T-helper 17 cell (primary cell): Measurements from ENCODE around the gene TANC2. TPM values are rescaled to one million over a fixed set of nuclear protein-coding genes. Genes with fewer than 3 reads are reported as not detected.

Source experiments
- ATAC-seq: fragments of 150-1000 bp; cut with Tn5 transposase; 2 replicates; pipeline ENCODE4 v1.10.0; 2021; ENCODE audit warnings: mild to moderate bottlenecking, moderate library complexity
- DNase-seq, 3 donors: peaks; one replicate each; pipeline versions ENCODE4 v3.0.0 to v3.0.0-alpha.2; 2020 to 2021
- H3K9me3 ChIP-seq: one replicate; pipeline ENCODE4 v1.7.0; 2013; ENCODE audit warnings: low read length, mild to moderate bottlenecking; ENCODE audit not compliant: control insufficient read depth, poor library complexity, severe bottlenecking
- H3K27ac Mint-ChIP-seq: one replicate; pipeline ENCODE4 v1.8.0; 2022; ENCODE audit warnings: mild to moderate bottlenecking, moderate library complexity, mixed read lengths
- H3K27me3 Mint-ChIP-seq: one replicate; pipeline ENCODE4 v1.8.0; 2022; ENCODE audit warnings: mixed read lengths
- H3K36me3 Mint-ChIP-seq: one replicate; pipeline ENCODE4 v1.8.0; 2022; ENCODE audit warnings: low read depth, mixed read lengths
- H3K4me1 Mint-ChIP-seq: one replicate; pipeline ENCODE4 v1.8.0; 2022; ENCODE audit warnings: mild to moderate bottlenecking, mixed read lengths
- H3K4me3 Mint-ChIP-seq: one replicate; pipeline ENCODE4 v1.8.0; 2022; ENCODE audit warnings: mild to moderate bottlenecking, moderate library complexity, mixed read lengths
- total RNA-seq, 4 donors: library from RNA in 2 of 4; stranded (reverse) in 2 of 4; gene quantifications; one replicate each; pipeline ENCODE4 v1.2.3 and lab custom pipeline; 2022 to 2026

Gene TANC2
- total RNA-seq, 2 donors from 2014 or later = 46.0 to 51.0 TPM

GRCh38 chr17:62998166-62998565 lies 32.1 kb downstream of the TANC2 start:
- Mint-ChIP-seq H3K4me1 (peaks cover 12% of the 10 kb centered on the region), H3K27me3 (no peaks in the 10 kb centered on the region), H3K4me3 (no peak overlapping the region), H3K27ac (no peak overlapping the region), H3K36me3 (peaks cover 2% of the 10 kb centered on the region)
- ATAC-seq = no peak
- no peak for DNase-seq
- H3K9me3 ChIP-seq = no peaks in the 10 kb centered on the region

GRCh38 chr17:62998665-62999393 lies 32.8 kb downstream of the TANC2 start:
- Mint-ChIP-seq H3K27ac (no peak overlapping the region), H3K27me3 (no peaks in the 10 kb centered on the region), H3K4me3 (no peak overlapping the region), H3K4me1 (peaks cover 16% of the 10 kb centered on the region), H3K36me3 (peaks cover 2% of the 10 kb centered on the region)
- ATAC-seq = no peak
- no peak for DNase-seq
- no peaks in the 10 kb centered on the region for H3K9me3 ChIP-seq

- H3K9me3 ChIP-seq = no peaks in the 10 kb centered on the region
- no peak for ATAC-seq
- peaks cover 2% of the 10 kb centered on the region for H3K36me3 Mint-ChIP-seq
- no peak overlapping the region for H3K4me3 Mint-ChIP-seq
- peaks cover 19% of the 10 kb centered on the region for H3K4me1 Mint-ChIP-seq
- no peak for DNase-seq
- H3K27ac Mint-ChIP-seq = no peak overlapping the region
- no peaks in the 10 kb centered on the region for H3K27me3 Mint-ChIP-seq
Measured at GRCh38 chr17:62999736-63000135, 33.7 kb downstream of the TANC2 start.

- H3K4me1 Mint-ChIP-seq = peaks cover 18% of the 10 kb centered on the region
- peaks cover 2% of the 10 kb centered on the region for H3K36me3 Mint-ChIP-seq
- no peaks in the 10 kb centered on the region for H3K27me3 Mint-ChIP-seq
- DNase-seq (no peak), ATAC-seq (no peak)
- no peak overlapping the region for H3K27ac Mint-ChIP-seq
- H3K9me3 ChIP-seq = no peaks in the 10 kb centered on the region
- H3K4me3 Mint-ChIP-seq = no peak overlapping the region
Measured at GRCh38 chr17:63001689-63002394, 35.8 kb downstream of the TANC2 start.

- no peak for ATAC-seq
- H3K9me3 ChIP-seq = no peaks in the 10 kb centered on the region
- Mint-ChIP-seq H3K36me3 (peaks cover 2% of the 10 kb centered on the region), H3K27me3 (no peaks in the 10 kb centered on the region), H3K4me1 (peaks cover 19% of the 10 kb centered on the region), H3K4me3 (no peak overlapping the region), H3K27ac (no peak overlapping the region)
- no peak for DNase-seq
Measured at GRCh38 chr17:63002625-63003024, 36.6 kb downstream of the TANC2 start.

GRCh38 chr17:63015824-63016223 lies 49.8 kb downstream of the TANC2 start:
- no peaks in the 10 kb centered on the region for H3K9me3 ChIP-seq
- Mint-ChIP-seq H3K27me3 (no peaks in the 10 kb centered on the region), H3K4me1 (peaks cover 2% of the 10 kb centered on the region), H3K4me3 (no peak overlapping the region), H3K36me3 (peaks cover 10% of the 10 kb centered on the region), H3K27ac (no peak overlapping the region)
- DNase-seq (no peak), ATAC-seq (no peak)

Other genes with a start within 250 kb of the TANC2 start
- under 1 TPM; 0.26 to 0.80 TPM for gene MARCHF10, start 157.9 kb upstream of the TANC2 start, total RNA-seq